ENCODE results near the gene RPUSD1. TPM values are rescaled to one million over a fixed set of nuclear protein-coding genes. Genes with fewer than 3 reads are reported as not detected.

RPUSD1 gene
- total and polyA plus RNA-seq, 2 experiments from 2014 or later: 15.4 to 54.3 TPM

- no peak overlapping the region for H3K27ac ChIP-seq
- in situ Hi-C loops (cut with MboI): no loop called here
- no peak for TF ChIP-seq EZH2 (IDR thresholded peaks at IDR 0.05; ENCODE audit: insufficient read depth, poor library complexity, severe bottlenecking)
- TF ChIP-seq EZH2phosphoT487 (IDR thresholded peaks at IDR 0.05; ENCODE audit: insufficient read depth, low read depth): no peak
- no peak overlapping the region for H2AFZ ChIP-seq
- H3K9me2 ChIP-seq (ENCODE audit: insufficient read depth): no peaks in the 10 kb centered on the region
- H4K20me1 ChIP-seq (ENCODE audit: insufficient read depth): no peaks in the 10 kb centered on the region
- H3K4me3 ChIP-seq: no peak overlapping the region
- no peak overlapping the region for H3K9ac ChIP-seq
- no peaks in the 10 kb centered on the region for H3F3A ChIP-seq (ENCODE audit: insufficient read depth)
- 61 to 65% methylated on average over 32 to 47 of the region's 48 CpGs for WGBS, 2 experiments (ENCODE audit: low coverage in 1 of 2, low lambda C conversion rate in 2 of 2, missing lambda C conversion rate in 2 of 2)
- H3K4me1 ChIP-seq (ENCODE audit: insufficient read depth): no peaks in the 10 kb centered on the region
- H3K9me3 ChIP-seq (ENCODE audit: low read depth): no peaks in the 10 kb centered on the region
- H3K4me2 ChIP-seq (ENCODE audit: unreplicated experiment): no peak overlapping the region
- H3K79me2 ChIP-seq (ENCODE audit: insufficient read depth): no peaks in the 10 kb centered on the region
- H3K36me3 ChIP-seq (ENCODE audit: low read depth): no peaks in the 10 kb centered on the region
- DNase-seq: peak; percentile 28
- no peaks in the 10 kb centered on the region for H3K27me3 ChIP-seq (replicated peaks; ENCODE audit: insufficient read depth)
These were observed 21.2 kb downstream of the RPUSD1 start for GRCh38 chr16:766820-767640.

DNA sequence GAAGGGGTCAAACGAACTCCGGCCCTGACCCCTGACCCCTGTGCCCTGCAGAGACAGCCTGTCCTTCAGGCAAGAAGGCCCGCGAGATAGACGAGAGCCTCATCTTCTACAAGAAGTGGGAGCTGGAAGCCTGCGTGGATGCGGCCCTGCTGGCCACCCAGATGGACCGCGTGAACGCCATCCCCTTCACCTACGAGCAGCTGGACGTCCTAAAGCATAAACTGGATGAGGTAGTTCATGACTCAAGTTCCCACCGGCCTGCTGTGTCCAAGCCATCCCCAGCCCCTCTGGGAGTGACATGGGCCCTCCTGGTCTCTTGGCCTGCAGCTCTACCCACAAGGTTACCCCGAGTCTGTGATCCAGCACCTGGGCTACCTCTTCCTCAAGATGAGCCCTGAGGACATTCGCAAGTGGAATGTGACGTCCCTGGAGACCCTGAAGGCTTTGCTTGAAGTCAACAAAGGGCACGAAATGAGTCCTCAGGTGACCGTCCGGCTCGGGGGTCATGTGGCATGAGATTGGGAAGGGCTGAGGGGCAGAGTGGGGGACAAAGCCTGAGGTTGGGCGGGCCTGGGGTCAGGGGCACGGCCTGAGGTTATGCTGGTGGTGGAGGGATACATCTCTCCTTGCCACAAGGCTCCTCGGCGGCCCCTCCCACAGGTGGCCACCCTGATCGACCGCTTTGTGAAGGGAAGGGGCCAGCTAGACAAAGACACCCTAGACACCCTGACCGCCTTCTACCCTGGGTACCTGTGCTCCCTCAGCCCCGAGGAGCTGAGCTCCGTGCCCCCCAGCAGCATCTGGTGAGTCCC lies 22.0 kb downstream of the RPUSD1 start:
- no peak overlapping the region for H3K4me2 ChIP-seq (ENCODE audit: unreplicated experiment)
- H3K79me2 ChIP-seq (ENCODE audit: insufficient read depth): no peaks in the 10 kb centered on the region
- no peak for TF ChIP-seq EZH2phosphoT487 (IDR thresholded peaks at IDR 0.05; ENCODE audit: insufficient read depth, low read depth)
- no peak for TF ChIP-seq EZH2 (IDR thresholded peaks at IDR 0.05; ENCODE audit: insufficient read depth, poor library complexity, severe bottlenecking)
- no peak overlapping the region for H3K27ac ChIP-seq
- in situ Hi-C loops (cut with MboI): no loop called here
- no peak overlapping the region for H2AFZ ChIP-seq
- no peaks in the 10 kb centered on the region for H3F3A ChIP-seq (ENCODE audit: insufficient read depth)
- no peaks in the 10 kb centered on the region for H3K4me1 ChIP-seq (ENCODE audit: insufficient read depth)
- H3K27me3 ChIP-seq (replicated peaks; ENCODE audit: insufficient read depth): no peaks in the 10 kb centered on the region
- H3K36me3 ChIP-seq (ENCODE audit: low read depth): no peaks in the 10 kb centered on the region
- H3K4me3 ChIP-seq: no peak overlapping the region
- DNase-seq: peak; percentile 29
- H3K9me2 ChIP-seq (ENCODE audit: insufficient read depth): no peaks in the 10 kb centered on the region
- 55 to 62% methylated on average over 25 to 29 of the region's 29 CpGs for WGBS, 2 experiments (ENCODE audit: low coverage in 1 of 2, low lambda C conversion rate in 2 of 2, missing lambda C conversion rate in 2 of 2)
- H3K9me3 ChIP-seq (ENCODE audit: low read depth): no peaks in the 10 kb centered on the region
- H3K9ac ChIP-seq: no peak overlapping the region
- no peaks in the 10 kb centered on the region for H4K20me1 ChIP-seq (ENCODE audit: insufficient read depth)

GRCh38 chr16:765488-765865 lies 22.7 kb downstream of the RPUSD1 start:
- H3F3A ChIP-seq (ENCODE audit: insufficient read depth): no peaks in the 10 kb centered on the region
- DNase-seq: no peak
- TF ChIP-seq EZH2phosphoT487 (IDR thresholded peaks at IDR 0.05; ENCODE audit: insufficient read depth, low read depth) (no peak), EZH2 (IDR thresholded peaks at IDR 0.05; ENCODE audit: insufficient read depth, poor library complexity, severe bottlenecking) (no peak)
- no peaks in the 10 kb centered on the region for H3K36me3 ChIP-seq (ENCODE audit: low read depth)
- WGBS, 2 experiments (ENCODE audit: low coverage in 1 of 2, low lambda C conversion rate in 2 of 2, missing lambda C conversion rate in 2 of 2): 85 to 91% methylated on average over 7 to 29 of the region's 29 CpGs
- H4K20me1 ChIP-seq (ENCODE audit: insufficient read depth): no peaks in the 10 kb centered on the region
- H3K9ac ChIP-seq: no peak overlapping the region
- H3K27ac ChIP-seq: no peak overlapping the region
- in situ Hi-C loops (cut with MboI): no loop called here
- no peaks in the 10 kb centered on the region for H3K27me3 ChIP-seq (replicated peaks; ENCODE audit: insufficient read depth)
- H3K4me2 ChIP-seq (ENCODE audit: unreplicated experiment): no peak overlapping the region
- no peak overlapping the region for H2AFZ ChIP-seq
- no peaks in the 10 kb centered on the region for H3K4me1 ChIP-seq (ENCODE audit: insufficient read depth)
- H3K9me3 ChIP-seq (ENCODE audit: low read depth): no peaks in the 10 kb centered on the region
- no peaks in the 10 kb centered on the region for H3K79me2 ChIP-seq (ENCODE audit: insufficient read depth)
- H3K9me2 ChIP-seq (ENCODE audit: insufficient read depth): no peaks in the 10 kb centered on the region
- no peak overlapping the region for H3K4me3 ChIP-seq

DNA sequence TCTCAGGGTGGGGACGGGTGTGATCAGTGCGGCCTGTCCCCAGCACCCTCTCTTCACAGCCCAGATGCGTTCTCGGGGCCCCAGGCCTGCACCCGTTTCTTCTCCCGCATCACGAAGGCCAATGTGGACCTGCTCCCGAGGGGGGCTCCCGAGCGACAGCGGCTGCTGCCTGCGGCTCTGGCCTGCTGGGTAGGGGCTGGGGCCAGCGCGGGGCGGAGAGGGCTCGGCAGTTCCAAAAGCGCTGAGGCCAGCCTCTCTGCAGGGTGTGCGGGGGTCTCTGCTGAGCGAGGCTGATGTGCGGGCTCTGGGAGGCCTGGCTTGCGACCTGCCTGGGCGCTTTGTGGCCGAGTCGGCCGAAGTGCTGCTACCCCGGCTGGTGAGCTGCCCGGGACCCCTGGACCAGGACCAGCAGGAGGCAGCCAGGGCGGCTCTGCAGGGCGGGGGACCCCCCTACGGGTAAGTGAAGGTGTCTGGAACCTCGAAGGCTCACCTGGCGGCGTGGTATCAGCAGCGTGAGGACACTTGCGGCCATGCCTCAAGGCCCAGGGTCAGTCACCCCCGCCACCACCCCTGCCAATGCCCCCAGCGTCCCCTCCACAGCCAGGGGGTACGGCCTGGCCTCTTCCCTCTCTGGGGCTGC lies 23.2 kb downstream of the RPUSD1 start:
- Histone ChIP-seq H3K9me3 (ENCODE audit: low read depth) (no peaks in the 10 kb centered on the region), H3K79me2 (ENCODE audit: insufficient read depth) (no peaks in the 10 kb centered on the region), H4K20me1 (ENCODE audit: insufficient read depth) (no peaks in the 10 kb centered on the region), H3K27ac (no peak overlapping the region), H2AFZ (no peak overlapping the region), H3K27me3 (replicated peaks; ENCODE audit: insufficient read depth) (no peaks in the 10 kb centered on the region), H3K4me1 (ENCODE audit: insufficient read depth) (no peaks in the 10 kb centered on the region), H3F3A (ENCODE audit: insufficient read depth) (no peaks in the 10 kb centered on the region), H3K4me3 (no peak overlapping the region), H3K9ac (no peak overlapping the region), H3K36me3 (ENCODE audit: low read depth) (no peaks in the 10 kb centered on the region), H3K9me2 (ENCODE audit: insufficient read depth) (no peaks in the 10 kb centered on the region), H3K4me2 (ENCODE audit: unreplicated experiment) (no peak overlapping the region)
- no peak for TF ChIP-seq EZH2 (IDR thresholded peaks at IDR 0.05; ENCODE audit: insufficient read depth, poor library complexity, severe bottlenecking)
- 59 to 62% methylated on average over 14 to 35 of the region's 38 CpGs for WGBS, 2 experiments (ENCODE audit: low coverage in 1 of 2, low lambda C conversion rate in 2 of 2, missing lambda C conversion rate in 2 of 2)
- in situ Hi-C loops (cut with MboI): no loop called here
- no peak for DNase-seq

All from GM23248 (cell line).